ENCODE measurements around the gene SLC16A10. TPM values are rescaled to one million over a fixed set of nuclear protein-coding genes. Genes with fewer than 3 reads are reported as not detected.

The SLC16A10 gene
- total RNA-seq, 1 experiment from 2014 or later, result 5.9 TPM

DNA sequence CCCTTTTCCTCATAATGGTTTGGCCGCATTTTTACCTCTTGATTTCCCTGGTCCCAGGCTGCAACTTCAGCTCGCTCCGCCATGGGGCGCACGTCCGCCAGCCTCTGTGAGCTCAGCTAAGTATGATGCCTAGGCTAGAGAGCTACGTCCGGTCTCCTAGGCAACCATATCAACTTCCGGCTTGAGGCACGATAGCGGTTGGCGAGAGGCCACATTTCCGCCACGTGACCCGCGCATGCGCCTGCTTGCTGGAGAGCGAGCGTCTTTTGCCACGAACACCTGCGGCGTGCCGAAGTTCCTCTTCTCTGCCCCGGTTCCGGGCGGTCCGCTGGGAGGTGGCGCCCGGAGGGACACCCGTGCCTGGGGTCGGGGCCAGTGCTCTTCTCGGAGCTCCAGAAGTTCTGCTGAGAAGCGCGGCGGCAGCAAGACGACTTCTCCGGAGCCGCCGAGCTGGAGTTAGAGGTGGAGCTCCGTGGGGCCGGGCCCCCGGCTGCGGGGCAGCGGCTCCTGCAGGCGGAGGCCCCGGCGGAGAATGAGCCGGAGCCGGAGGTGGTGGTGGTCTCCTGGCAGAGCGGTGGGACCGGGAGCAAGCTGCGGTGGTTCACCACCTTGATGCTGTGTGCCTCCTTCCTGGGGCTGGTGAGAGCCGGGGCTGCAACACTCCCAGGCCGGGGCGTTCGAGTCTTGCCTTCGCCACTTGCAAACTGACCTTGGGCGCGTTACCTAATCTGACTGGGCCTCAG, 172.0 kb downstream of the SLC16A10 start:
- in situ Hi-C loops (cut with HindIII; ENCODE audit: low pct_unique_long_range_greater_than_20kb, low sequenced_read_pairs), result no loop called here

DNA sequence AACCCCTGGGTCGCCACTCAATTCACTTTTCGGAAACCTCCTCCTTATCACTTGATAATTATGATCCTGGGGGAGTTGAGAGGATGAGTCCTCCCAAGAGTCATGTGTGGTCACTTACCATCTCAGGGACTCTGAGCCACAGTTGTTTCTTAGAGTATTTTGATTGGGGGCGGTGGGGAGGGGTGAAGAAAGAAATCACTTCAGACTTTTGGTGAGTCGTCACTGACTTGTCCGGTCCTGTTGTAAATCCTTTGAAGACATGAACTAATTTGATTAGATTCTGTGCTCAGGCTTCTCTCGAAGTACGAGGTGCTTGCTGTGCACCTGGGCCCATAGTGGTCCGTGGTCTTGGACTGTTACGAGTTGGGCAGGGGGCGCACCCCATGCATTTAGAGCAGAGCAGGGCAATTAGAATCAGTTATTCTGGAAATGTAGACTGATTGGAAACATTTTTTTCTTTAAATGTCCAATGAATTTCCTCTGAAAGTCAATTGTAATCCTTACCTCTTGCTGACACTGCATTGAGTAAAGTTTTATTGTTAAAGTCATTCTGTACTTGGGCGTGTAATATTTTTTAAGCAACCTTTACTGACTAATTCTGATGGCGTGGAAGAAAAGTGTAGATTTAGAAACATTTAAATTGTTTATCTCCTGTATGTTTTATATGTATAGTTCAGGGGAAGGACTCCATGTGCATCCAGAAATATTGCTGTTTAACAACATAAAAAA, 173.4 kb downstream of the SLC16A10 start:
- peak; percentile 11 for DNase-seq (ENCODE audit: low read depth, low spot score)
- in situ Hi-C loops (cut with HindIII; ENCODE audit: low pct_unique_long_range_greater_than_20kb, low sequenced_read_pairs), result no loop called here

More for the DNA sequence above, 172.0 kb downstream of the SLC16A10 start:
- DNase-seq (ENCODE audit: low read depth, low spot score), result peak; percentile 99

GRCh38 chr6:111263837-111264236, 176.5 kb downstream of the SLC16A10 start:
- in situ Hi-C loops (cut with HindIII; ENCODE audit: low pct_unique_long_range_greater_than_20kb, low sequenced_read_pairs), result no loop called here
- DNase-seq (ENCODE audit: low read depth, low spot score), result no peak

GRCh38 chr6:111265842-111266241, 178.5 kb downstream of the SLC16A10 start:
- in situ Hi-C loops (cut with HindIII; ENCODE audit: low pct_unique_long_range_greater_than_20kb, low sequenced_read_pairs), result no loop called here
- DNase-seq (ENCODE audit: low read depth, low spot score), result no peak

GRCh38 chr6:111266276-111266675, 179.0 kb downstream of the SLC16A10 start:
- in situ Hi-C loops (cut with HindIII; ENCODE audit: low pct_unique_long_range_greater_than_20kb, low sequenced_read_pairs), result no loop called here
- DNase-seq (ENCODE audit: low read depth, low spot score), result no peak

DNA sequence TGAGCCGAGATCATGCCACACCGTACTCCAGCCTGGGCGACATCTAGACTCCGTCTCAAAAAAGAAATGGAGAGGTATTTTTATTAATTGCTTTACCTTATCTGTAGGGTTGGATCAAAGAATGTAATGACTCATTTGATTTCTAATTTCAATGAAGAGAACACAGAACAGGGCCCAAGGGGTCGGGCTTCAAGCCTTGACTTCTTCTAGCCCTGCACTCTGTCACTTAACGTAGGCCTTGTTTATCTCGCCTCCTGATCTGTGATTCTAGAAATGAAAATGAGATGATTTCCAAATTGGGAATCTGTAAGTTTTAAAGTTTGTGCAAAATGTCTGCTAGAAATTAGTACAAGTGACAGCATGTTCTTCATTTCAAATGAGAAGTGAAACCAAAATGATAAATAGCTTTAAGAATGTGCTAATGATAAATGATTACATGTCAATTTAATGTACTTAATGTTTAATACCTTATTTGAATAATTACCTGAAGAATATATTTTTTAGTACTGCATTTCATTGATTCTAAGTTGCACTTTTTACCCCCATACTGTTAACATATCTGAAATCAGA, 180.5 kb downstream of the SLC16A10 start:
- DNase-seq (ENCODE audit: low read depth, low spot score), result no peak
- in situ Hi-C loops (cut with HindIII; ENCODE audit: low pct_unique_long_range_greater_than_20kb, low sequenced_read_pairs), result no loop called here

DNA sequence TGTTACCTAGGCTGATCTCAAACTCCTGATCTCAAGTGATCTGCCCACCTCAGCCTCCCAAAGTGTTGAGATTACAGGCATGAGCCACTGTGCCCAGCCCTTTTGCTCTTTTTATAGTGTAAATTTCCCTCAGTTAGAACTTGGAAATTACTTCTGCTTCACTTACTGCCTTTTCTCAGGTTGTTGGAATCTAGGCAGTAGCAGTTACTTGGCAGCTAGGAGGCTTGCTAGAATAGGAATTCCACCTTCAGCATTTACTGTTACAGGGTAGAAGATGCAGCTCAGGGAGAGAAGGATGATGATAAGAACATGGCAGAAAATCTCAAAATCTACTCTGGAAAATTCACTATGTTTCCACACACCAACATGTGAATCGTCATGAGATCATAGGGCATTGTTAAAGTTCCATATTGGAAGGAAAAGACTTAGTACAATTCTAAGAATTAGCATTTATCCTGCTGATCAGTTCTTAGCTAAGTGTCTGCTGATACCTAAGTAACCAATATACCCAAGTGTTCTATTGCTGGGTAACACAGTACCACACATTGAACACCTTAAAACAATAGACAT, 182.2 kb downstream of the SLC16A10 start:
- in situ Hi-C loops (cut with HindIII; ENCODE audit: low pct_unique_long_range_greater_than_20kb, low sequenced_read_pairs), result no loop called here
- no peak for DNase-seq (ENCODE audit: low read depth, low spot score)

DNA sequence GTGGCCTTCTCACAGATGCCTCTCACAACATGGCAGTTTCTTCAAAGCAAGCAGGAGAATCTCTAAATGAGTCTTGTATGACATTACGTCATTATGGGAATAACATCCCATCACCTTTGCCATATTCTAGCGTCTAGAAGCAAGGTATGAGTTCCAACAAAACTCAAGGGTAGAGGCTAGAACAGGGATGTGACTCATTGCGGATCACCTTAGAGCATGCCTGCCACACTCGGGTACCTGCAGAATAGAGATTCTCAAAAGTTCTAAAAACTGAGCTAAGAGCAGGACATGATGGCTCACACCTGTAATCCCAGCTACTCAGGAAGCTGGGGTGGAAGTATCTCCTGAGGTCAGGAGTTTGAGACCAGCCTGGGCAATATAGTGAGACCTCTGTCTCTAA, 182.8 kb downstream of the SLC16A10 start:
- in situ Hi-C loops (cut with HindIII; ENCODE audit: low pct_unique_long_range_greater_than_20kb, low sequenced_read_pairs), result no loop called here
- no peak for DNase-seq (ENCODE audit: low read depth, low spot score)

GRCh38 chr6:111274593-111275217, 187.4 kb downstream of the SLC16A10 start:
- in situ Hi-C loops (cut with HindIII; ENCODE audit: low pct_unique_long_range_greater_than_20kb, low sequenced_read_pairs), result no loop called here
- DNase-seq (ENCODE audit: low read depth, low spot score), result no peak

- no peak for DNase-seq (ENCODE audit: low read depth, low spot score)
- in situ Hi-C loops (cut with HindIII; ENCODE audit: low pct_unique_long_range_greater_than_20kb, low sequenced_read_pairs), result no loop called here
Measured at GRCh38 chr6:111276335-111276734, 189.0 kb downstream of the SLC16A10 start.

- no peak for DNase-seq (ENCODE audit: low read depth, low spot score)
- in situ Hi-C loops (cut with HindIII; ENCODE audit: low pct_unique_long_range_greater_than_20kb, low sequenced_read_pairs), result no loop called here
Measured at GRCh38 chr6:111276736-111277135, 189.4 kb downstream of the SLC16A10 start.

DNA sequence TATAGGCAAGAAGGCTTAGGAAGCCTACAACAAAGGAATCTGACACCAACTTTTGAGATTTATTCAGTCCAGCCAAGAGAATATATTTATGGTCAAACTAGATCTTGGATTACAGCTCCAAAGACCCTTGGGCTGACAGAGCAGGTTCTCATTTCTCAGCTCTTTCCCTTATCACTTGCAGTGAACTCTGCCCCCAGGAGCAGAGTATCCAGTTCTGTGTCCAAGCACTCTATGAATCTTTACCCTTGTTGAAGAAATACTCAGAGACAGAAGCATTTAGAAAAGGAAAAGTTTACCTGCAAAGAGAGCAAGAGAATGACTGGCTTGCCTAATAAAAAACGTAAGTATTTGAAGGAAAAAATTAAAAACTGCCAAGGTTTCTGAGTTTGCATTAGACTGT, 190.5 kb downstream of the SLC16A10 start:
- in situ Hi-C loops (cut with HindIII; ENCODE audit: low pct_unique_long_range_greater_than_20kb, low sequenced_read_pairs), result no loop called here
- DNase-seq (ENCODE audit: low read depth, low spot score), result no peak

DNA sequence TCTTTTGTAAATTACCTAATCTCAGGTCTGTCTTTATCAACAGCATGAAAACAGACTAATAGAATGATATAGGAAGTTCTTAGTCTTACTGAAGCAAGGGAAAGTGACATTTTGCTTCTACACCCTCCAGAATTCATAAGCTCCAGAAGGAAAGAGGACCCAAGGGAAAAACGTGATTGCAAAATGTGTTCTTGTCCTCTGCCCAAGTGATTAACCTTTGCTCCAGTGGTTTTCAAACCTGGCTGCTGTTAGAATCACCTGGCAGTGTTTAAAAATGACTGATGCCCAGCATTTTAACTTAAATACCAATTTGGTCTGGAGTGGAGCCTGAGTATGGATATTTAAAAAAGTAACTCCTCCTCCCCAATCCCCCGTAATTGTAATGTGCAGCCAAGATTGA, 191.4 kb downstream of the SLC16A10 start:
- in situ Hi-C loops (cut with HindIII; ENCODE audit: low pct_unique_long_range_greater_than_20kb, low sequenced_read_pairs), result no loop called here

GRCh38 chr6:111280445-111280955, 193.2 kb downstream of the SLC16A10 start:
- in situ Hi-C loops (cut with HindIII; ENCODE audit: low pct_unique_long_range_greater_than_20kb, low sequenced_read_pairs), result no loop called here

More for the DNA sequence above, 191.4 kb downstream of the SLC16A10 start:
- DNase-seq (ENCODE audit: low read depth, low spot score), result no peak

More at GRCh38 chr6:111280445-111280955, 193.2 kb downstream of the SLC16A10 start:
- no peak for DNase-seq (ENCODE audit: low read depth, low spot score)
